Activated naive CD8-positive, alpha-beta T cell treated with anti-CD3 and anti-CD28 coated beads for 36 hours (primary cell): Measurements from ENCODE around the gene TUBGCP5. TPM values are rescaled to one million over a fixed set of nuclear protein-coding genes. Genes with fewer than 3 reads are reported as not detected.
A peak's percentile ranks its signal among the peaks of the same experiment; 100 is the strongest.
"Not testable (repeated sequence)": the region's sequence is repeated elsewhere in the genome, so short reads cannot be mapped to it uniquely, and the experiment has no call there.

ENCODE experiments used
- DNase-seq: peaks from one replicate; pipeline ENCODE4 v3.0.0; 2021
- H3K27ac Mint-ChIP-seq: one replicate; pipeline ENCODE4 v1.8.0; 2022; ENCODE audit warnings: mild to moderate bottlenecking, moderate library complexity, mixed read lengths
- H3K27me3 Mint-ChIP-seq: one replicate; pipeline ENCODE4 v1.8.0; 2022; ENCODE audit warnings: mild to moderate bottlenecking, mixed read lengths
- H3K36me3 Mint-ChIP-seq: one replicate; pipeline ENCODE4 v1.8.0; 2021; ENCODE audit warnings: mild to moderate bottlenecking, mixed read lengths
- H3K4me1 Mint-ChIP-seq: one replicate; pipeline ENCODE4 v1.8.0; 2021; ENCODE audit warnings: mixed read lengths
- H3K4me3 Mint-ChIP-seq: one replicate; pipeline ENCODE4 v1.8.0; 2022; ENCODE audit warnings: mild to moderate bottlenecking, moderate library complexity, mixed read lengths
- H3K9me3 Mint-ChIP-seq: one replicate; pipeline ENCODE4 v1.8.0; 2022; ENCODE audit warnings: mixed read lengths
- total RNA-seq, 2 experiments: library from RNA; stranded (reverse); gene quantifications; one replicate each; pipeline ENCODE4 v1.2.3, GENCODE V29; 2021

TUBGCP5 gene
- total RNA-seq, 2 experiments from 2014 or later: 22.4 to 22.5 TPM

GRCh38 chr15:23012616-23013015 is 26.8 kb downstream of the TUBGCP5 start:
- DNase-seq, H3K4me3 Mint-ChIP-seq, H3K27me3 Mint-ChIP-seq, H3K9me3 Mint-ChIP-seq, H3K27ac Mint-ChIP-seq, H3K4me1 Mint-ChIP-seq: not testable (repeated sequence)
- H3K36me3 Mint-ChIP-seq: peaks cover 21% of the 10 kb centered on the region

GRCh38 chr15:23003736-23004135 is 35.6 kb downstream of the TUBGCP5 start:
- Mint-ChIP-seq H3K36me3 (peaks cover 18% of the 10 kb centered on the region), H3K4me3 (no peak overlapping the region), H3K27me3 (no peaks in the 10 kb centered on the region), H3K9me3 (no peaks in the 10 kb centered on the region), H3K4me1 (no peaks in the 10 kb centered on the region), H3K27ac (no peak overlapping the region)
- DNase-seq: no peak

GRCh38 chr15:23002920-23003319 is 36.4 kb downstream of the TUBGCP5 start:
- Mint-ChIP-seq H3K27ac (no peak overlapping the region), H3K27me3 (no peaks in the 10 kb centered on the region), H3K36me3 (peaks cover 18% of the 10 kb centered on the region), H3K4me1 (no peaks in the 10 kb centered on the region), H3K4me3 (no peak overlapping the region), H3K9me3 (no peaks in the 10 kb centered on the region)
- DNase-seq: no peak

GRCh38 chr15:22995795-22996194 is 43.6 kb downstream of the TUBGCP5 start:
- no peak for DNase-seq
- no peak overlapping the region for H3K27ac Mint-ChIP-seq
- H3K36me3 Mint-ChIP-seq: peaks cover 27% of the 10 kb centered on the region
- no peak overlapping the region for H3K4me3 Mint-ChIP-seq
- no peaks in the 10 kb centered on the region for H3K27me3 Mint-ChIP-seq
- H3K4me1 Mint-ChIP-seq: no peaks in the 10 kb centered on the region
- H3K9me3 Mint-ChIP-seq: no peaks in the 10 kb centered on the region

GRCh38 chr15:22992024-22992326 is 47.4 kb downstream of the TUBGCP5 start:
- H3K9me3 Mint-ChIP-seq: no peaks in the 10 kb centered on the region
- DNase-seq: no peak
- H3K27ac Mint-ChIP-seq: no peak overlapping the region
- no peaks in the 10 kb centered on the region for H3K4me1 Mint-ChIP-seq
- peaks cover 23% of the 10 kb centered on the region for H3K36me3 Mint-ChIP-seq
- no peak overlapping the region for H3K4me3 Mint-ChIP-seq
- H3K27me3 Mint-ChIP-seq: no peaks in the 10 kb centered on the region

GRCh38 chr15:22989576-22990477 is 49.5 kb downstream of the TUBGCP5 start:
- Mint-ChIP-seq H3K4me1 (no peaks in the 10 kb centered on the region), H3K4me3 (no peak overlapping the region), H3K27me3 (no peaks in the 10 kb centered on the region), H3K36me3 (peaks cover 14% of the 10 kb centered on the region), H3K9me3 (no peaks in the 10 kb centered on the region), H3K27ac (no peak overlapping the region)
- no peak for DNase-seq

GRCh38 chr15:22988811-22989210 is 50.6 kb downstream of the TUBGCP5 start:
- Mint-ChIP-seq H3K27me3 (no peaks in the 10 kb centered on the region), H3K36me3 (peaks cover 8% of the 10 kb centered on the region)

GRCh38 chr15:22981931-22982330 is 57.4 kb downstream of the TUBGCP5 start:
- peaks cover 13% of the 10 kb centered on the region for H3K4me1 Mint-ChIP-seq
- DNase-seq, H3K36me3 Mint-ChIP-seq, H3K27ac Mint-ChIP-seq, H3K9me3 Mint-ChIP-seq, H3K4me3 Mint-ChIP-seq: not testable (repeated sequence)
- peaks cover 28% of the 10 kb centered on the region for H3K27me3 Mint-ChIP-seq

More at GRCh38 chr15:22988811-22989210, 50.6 kb downstream of the TUBGCP5 start:
- no peaks in the 10 kb centered on the region for H3K4me1 Mint-ChIP-seq
- H3K4me3 Mint-ChIP-seq: no peak overlapping the region
- H3K27ac Mint-ChIP-seq: no peak overlapping the region
- DNase-seq: no peak
- no peaks in the 10 kb centered on the region for H3K9me3 Mint-ChIP-seq

GRCh38 chr15:22981051-22981840 is 58.1 kb downstream of the TUBGCP5 start:
- Mint-ChIP-seq H3K4me3 (peak overlapping the region; percentile 59), H3K27ac (no peak overlapping the region), H3K9me3 (no peaks in the 10 kb centered on the region), H3K36me3 (no peaks in the 10 kb centered on the region), H3K27me3 (peaks cover 28% of the 10 kb centered on the region), H3K4me1 (peaks cover 13% of the 10 kb centered on the region)
- no peak for DNase-seq

GRCh38 chr15:22980189-22981050 is 58.9 kb downstream of the TUBGCP5 start, which contains the start of gene CYFIP1:
Gene CYFIP1 (minus strand): TSS chr15:22980368. CDS start chr15:22947285, 33,083 bp downstream.
- Mint-ChIP-seq H3K9me3 (no peaks in the 10 kb centered on the region), H3K27me3 (peaks cover 28% of the 10 kb centered on the region), H3K36me3 (no peaks in the 10 kb centered on the region), H3K27ac (peak within 1 kb of the TSS; percentile 8), H3K4me1 (peaks cover 13% of the 10 kb centered on the region), H3K4me3 (peak within 1 kb of the TSS; percentile 83)
- DNase-seq: peak; percentile 17

- Mint-ChIP-seq H3K9me3 (no peaks in the 10 kb centered on the region), H3K4me3 (peak overlapping the region; percentile 83), H3K27ac (peak overlapping the region; percentile 8), H3K36me3 (no peaks in the 10 kb centered on the region), H3K4me1 (peaks cover 13% of the 10 kb centered on the region), H3K27me3 (peaks cover 28% of the 10 kb centered on the region)
- peak; percentile 30 for DNase-seq
Measured at GRCh38 chr15:22979238-22980188, 59.9 kb downstream of the TUBGCP5 start.

GRCh38 chr15:22978691-22979237 is 60.6 kb downstream of the TUBGCP5 start:
- Mint-ChIP-seq H3K27me3 (peaks cover 28% of the 10 kb centered on the region), H3K27ac (no peak overlapping the region), H3K4me3 (peak overlapping the region; percentile 83), H3K9me3 (no peaks in the 10 kb centered on the region), H3K36me3 (no peaks in the 10 kb centered on the region), H3K4me1 (peaks cover 13% of the 10 kb centered on the region)
- no peak for DNase-seq

- H3K36me3 Mint-ChIP-seq: peaks cover 3% of the 10 kb centered on the region
- H3K4me3 Mint-ChIP-seq: no peak overlapping the region
- no peak overlapping the region for H3K27ac Mint-ChIP-seq
- peaks cover 23% of the 10 kb centered on the region for H3K27me3 Mint-ChIP-seq
- no peak for DNase-seq
- peaks cover 12% of the 10 kb centered on the region for H3K4me1 Mint-ChIP-seq
- no peaks in the 10 kb centered on the region for H3K9me3 Mint-ChIP-seq
Measured at GRCh38 chr15:22974745-22975144, 64.6 kb downstream of the TUBGCP5 start.
